Glomerular endothelial cell (primary cell): ENCODE data around the gene ETV5. TPM values are rescaled to one million over a fixed set of nuclear protein-coding genes. Genes with fewer than 3 reads are reported as not detected.
"Not testable (repeated sequence)": the region's sequence is repeated elsewhere in the genome, so short reads cannot be mapped to it uniquely, and the experiment has no call there.

Experiments used
- DNase-seq: peaks from one replicate; pipeline ENCODE4 v3.0.0-alpha.2; 2011; ENCODE audit warnings: low read depth, low spot score; ENCODE audit errors: extremely low read depth
- total RNA-seq: library from RNA; depleted of rRNA; stranded (reverse); fragments of >200 nt; gene quantifications from 2 replicates; pipeline ENCODE4 v1.2.3, GENCODE V29; 2015

ETV5 gene
- total RNA-seq, 1 donor from 2014 or later: 20.4 TPM

- not testable (repeated sequence) for DNase-seq
These were observed 82.9 kb downstream of the ETV5 start for GRCh38 chr3:186025993-186026392.

DNA sequence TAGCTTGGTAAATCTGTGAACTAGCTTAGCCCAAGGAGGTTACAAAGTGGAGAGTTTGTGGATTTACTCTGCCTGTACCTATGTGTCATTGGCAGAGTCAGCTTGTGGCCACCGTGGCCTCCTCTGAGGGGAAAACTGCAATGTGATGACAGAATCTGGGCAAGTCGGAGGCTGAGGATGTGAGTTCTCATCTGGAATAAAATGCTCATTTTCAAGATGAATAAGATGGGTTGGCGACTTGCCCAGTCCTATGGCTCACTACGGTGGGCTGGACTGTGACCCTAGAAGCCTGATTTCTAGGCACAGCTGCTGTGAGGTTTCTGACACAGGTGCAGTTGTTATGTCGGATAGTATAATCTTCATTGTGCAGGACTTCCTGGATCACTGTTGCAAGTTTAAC, 83.7 kb downstream of the ETV5 start:
- no peak for DNase-seq

DNA sequence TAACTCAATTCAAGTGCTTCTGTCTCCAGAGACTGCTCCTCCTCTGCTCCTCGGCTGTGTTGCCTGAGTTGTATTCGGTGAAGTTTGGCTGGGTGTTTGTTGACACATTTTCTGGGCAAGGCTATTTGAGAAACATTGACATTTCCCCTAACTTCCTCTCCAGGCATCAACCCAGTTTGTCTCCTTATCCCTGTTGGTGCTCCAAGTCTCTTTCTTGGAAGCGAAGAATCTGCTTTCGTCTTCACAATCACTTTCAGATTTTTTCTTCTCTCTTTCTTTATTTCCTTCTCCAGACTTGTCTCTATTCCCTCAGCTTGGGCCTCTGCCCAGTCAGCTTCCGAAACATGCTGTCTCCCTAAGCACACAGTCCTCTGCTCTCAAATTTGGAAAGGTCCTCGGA, 84.7 kb downstream of the ETV5 start:
- DNase-seq: no peak

GRCh38 chr3:186022931-186023330, 86.0 kb downstream of the ETV5 start:
- DNase-seq: no peak

- no peak for DNase-seq
These were observed 87.1 kb downstream of the ETV5 start for GRCh38 chr3:186021673-186022362.

DNA sequence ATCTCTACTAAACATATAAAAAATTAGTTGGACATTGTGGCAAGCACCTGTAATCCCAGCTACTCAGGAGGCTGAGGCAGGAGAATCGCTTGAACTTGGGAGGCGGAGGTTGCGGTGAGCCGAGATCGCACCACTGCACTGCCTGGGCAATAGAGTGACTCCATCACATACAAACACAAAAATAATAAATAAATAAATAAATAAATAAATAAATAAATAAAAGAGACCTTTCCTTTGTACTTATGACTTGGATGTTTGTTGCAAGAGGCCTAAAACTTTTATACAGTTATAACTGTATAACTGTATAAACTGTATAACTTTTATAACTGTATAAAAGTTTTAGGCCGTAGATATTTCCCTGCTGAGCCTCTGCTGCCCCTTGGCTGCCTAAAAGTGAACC, 87.6 kb downstream of the ETV5 start:
- DNase-seq: not testable (repeated sequence)

DNA sequence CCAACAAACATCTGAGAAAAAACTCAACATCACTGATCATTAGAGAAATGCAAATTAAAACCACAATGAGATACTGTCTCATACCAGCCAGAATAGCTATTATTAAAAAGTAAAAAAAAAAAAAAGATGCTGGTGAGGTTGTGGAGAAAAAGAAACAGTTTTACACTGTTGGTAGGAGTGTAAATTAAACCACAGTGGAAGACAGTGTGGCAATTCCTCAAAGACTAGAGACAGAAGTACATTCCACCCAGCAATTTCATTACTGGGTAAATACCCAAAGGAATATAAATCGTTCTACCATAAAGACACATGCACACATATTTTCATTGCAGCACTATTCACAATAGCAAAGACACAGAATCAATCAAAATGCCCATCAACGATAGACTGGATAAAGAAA, 89.6 kb downstream of the ETV5 start:
- DNase-seq: not testable (repeated sequence)

- DNase-seq: no peak
These were observed 94.0 kb downstream of the ETV5 start for GRCh38 chr3:186014866-186015265.

GRCh38 chr3:186013312-186013711, 95.6 kb downstream of the ETV5 start:
- no peak for DNase-seq

DNA sequence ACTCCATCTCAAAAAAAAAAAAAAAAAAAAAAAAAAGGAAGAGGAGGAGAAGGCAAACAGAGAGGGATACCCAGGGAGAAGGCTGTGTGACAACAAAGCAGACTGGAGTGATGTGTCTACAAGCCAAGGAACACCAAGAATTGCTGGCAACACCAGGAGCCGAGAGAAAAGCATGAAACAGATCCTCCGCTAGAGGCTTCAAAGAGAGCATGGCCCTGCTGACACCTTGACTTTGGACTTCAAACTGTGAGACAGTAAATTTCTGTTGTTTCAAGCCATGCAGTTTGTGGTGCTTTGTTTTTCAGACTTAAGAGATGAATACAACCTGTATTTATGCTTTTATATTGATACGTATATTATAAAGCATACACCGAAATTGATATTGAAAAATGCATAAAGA, 96.8 kb downstream of the ETV5 start:
- DNase-seq: no peak

GRCh38 chr3:186004671-186005070, 104.2 kb downstream of the ETV5 start:
- no peak for DNase-seq

DNA sequence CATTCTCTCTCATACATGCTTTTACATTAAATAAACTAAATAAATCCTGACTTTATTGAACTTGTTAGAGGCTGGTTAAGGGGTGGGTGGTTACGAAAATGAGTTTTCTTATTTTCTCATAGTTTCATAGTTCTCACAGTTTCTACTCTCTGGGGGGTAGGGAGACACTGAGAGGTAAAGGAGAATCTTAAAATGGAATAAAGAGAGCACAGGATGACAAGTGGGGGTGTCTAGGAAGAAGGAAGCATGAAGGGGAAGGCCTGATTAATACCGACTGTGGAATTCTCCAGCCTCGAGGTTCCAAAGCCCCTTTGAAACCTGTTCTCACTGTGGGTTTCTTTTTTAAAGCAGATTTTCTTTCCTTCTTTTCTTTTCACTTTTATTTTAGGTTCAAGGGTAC, 104.7 kb downstream of the ETV5 start:
- DNase-seq: no peak

GRCh38 chr3:186003610-186004009, 105.3 kb downstream of the ETV5 start:
- DNase-seq: no peak

DNA sequence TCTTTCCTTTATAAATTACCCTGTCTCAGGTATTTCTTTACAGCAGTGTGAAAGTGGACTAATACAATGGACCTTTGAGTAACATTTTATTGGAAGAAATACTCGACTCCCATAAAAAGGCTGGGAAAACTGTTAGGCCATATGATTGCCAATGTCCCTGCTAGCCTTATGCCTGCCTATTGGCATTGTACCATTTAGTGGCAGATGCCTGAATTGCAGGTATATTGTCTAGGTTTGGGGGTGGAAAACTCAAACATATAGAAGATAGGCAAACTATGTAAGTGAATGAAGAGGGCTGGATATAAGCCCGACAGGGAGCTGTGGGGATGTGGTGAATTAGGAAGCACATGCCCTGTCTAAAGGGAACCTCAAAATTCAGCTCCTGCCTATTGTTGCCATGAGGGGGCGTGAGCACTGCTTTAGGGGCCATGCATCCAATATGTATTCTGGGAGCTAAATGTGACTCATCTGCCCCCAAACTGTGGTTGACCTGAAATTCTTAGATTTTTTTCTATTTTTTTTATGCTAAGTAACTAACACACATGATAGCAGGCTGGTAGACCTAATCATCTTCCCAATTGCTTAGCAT, 105.9 kb downstream of the ETV5 start:
- no peak for DNase-seq

DNA sequence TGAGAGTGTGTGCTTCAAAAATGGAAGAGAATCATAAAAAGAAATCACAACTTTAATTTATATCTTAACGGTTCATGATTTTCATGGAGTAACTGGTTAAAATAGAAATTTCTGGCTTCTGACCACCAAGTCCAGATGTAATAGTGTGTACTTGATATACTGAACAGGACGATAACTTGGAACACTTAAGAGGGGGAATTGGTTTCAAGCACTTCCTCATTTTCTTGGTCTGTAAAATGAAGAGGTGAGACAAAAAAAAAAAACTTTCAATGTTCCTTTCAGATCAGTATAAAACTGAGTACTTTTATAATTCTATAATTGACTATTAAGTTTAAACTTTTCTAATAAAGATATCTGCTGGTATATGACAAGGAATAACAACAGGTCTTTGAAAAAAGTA, 107.0 kb downstream of the ETV5 start:
- DNase-seq: no peak

- DNase-seq: no peak
These were observed 109.7 kb downstream of the ETV5 start for GRCh38 chr3:185999221-185999620.

GRCh38 chr3:185998136-185998535, 110.8 kb downstream of the ETV5 start:
- no peak for DNase-seq

GRCh38 chr3:185997130-185997529, 111.8 kb downstream of the ETV5 start:
- DNase-seq: no peak

Other genes starting within 250 kb of the ETV5 start
- gene TRA2B, start 171.1 kb downstream of the ETV5 start, total RNA-seq: 88.5 and 137 TPM in 2 replicates